GM12878 (cell line): ENCODE results near the gene EEF1A2.

Source experiments
- BHLHE40 ChIP-seq, 2 experiments: fragments of 450-650 bp in 1 of 2; IDR thresholded peaks; 2 replicates each; pipeline ENCODE4 v1.6.1; 2011 to 2017; ENCODE audit warnings: low read depth in 2 of 2, borderline replicate concordance in 1 of 2, improper control_type of control experiment in 1 of 2, low read length in 1 of 2, mild to moderate bottlenecking in 1 of 2
- CBX5 ChIP-seq: sonication (generic); IDR thresholded peaks from 2 replicates; pipeline ENCODE4 v1.6.1; 2016; ENCODE audit warnings: low read depth, moderate library complexity, mild to moderate bottlenecking, inconsistent platforms
- EZH2 ChIP-seq: IDR thresholded peaks from 2 replicates; pipeline ENCODE4 v1.6.1; 2012; ENCODE audit warnings: low read depth, mild to moderate bottlenecking, control low read depth, inconsistent platforms, low read length, borderline replicate concordance; ENCODE audit not compliant: control insufficient read depth
- POLR2AphosphoS5 ChIP-seq: IDR thresholded peaks from 2 replicates; pipeline ENCODE4 v1.6.1; 2011; ENCODE audit warnings: mild to moderate bottlenecking, low read length, inconsistent platforms
- TAF1 ChIP-seq: IDR thresholded peaks from 2 replicates; pipeline ENCODE4 v1.6.1; 2011; ENCODE audit warnings: mild to moderate bottlenecking, low read depth, low read length, borderline replicate concordance
- TF ChIP-seq, protein P1 (sequence below), 3 experiments: IDR thresholded peaks in 2 of 3; conservative IDR thresholded peaks in 1 of 3; 2 replicates each; pipeline ENCODE4 v1.5.1; 2011; ENCODE audit warnings: low read depth in 3 of 3, low read length in 3 of 3, mild to moderate bottlenecking in 3 of 3, control low read depth in 2 of 3, moderate library complexity in 2 of 3, inconsistent platforms in 1 of 3, mixed read lengths in 1 of 3; ENCODE audit not compliant: control insufficient read depth in 2 of 3, insufficient read depth in 1 of 3; ENCODE audit errors: extremely low read depth in 1 of 3

DNA sequence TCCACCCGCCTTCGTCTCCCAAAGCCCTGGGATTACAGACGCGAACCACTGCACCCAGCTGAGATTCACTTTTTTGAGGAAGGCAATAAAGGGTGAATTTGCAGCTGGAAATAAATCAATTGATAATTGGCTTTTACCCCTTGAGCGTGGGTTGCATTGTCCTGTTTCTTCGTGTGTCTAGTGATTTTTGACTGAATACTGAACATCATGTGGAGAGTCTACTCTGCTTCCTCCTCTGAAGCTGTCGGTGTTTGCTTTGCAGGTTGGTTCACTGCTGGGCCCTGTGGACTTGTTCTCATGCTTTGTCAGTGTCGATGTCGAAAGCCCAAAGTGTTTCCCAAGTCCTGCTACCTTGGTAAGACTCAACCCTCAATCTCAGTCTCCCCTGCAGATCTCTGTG is 5.8 kb upstream of the EEF1A2 start:
- TF ChIP-seq CBX5 (no peak), BHLHE40 (IDR thresholded peaks at IDR 0.05; ENCODE audit: borderline replicate concordance in 1 of 2, low read depth in 2 of 2, low read length in 1 of 2) (no peak), POLR2AphosphoS5 (no peak), EZH2 (no peak), TAF1 (no peak)
- TF ChIP-seq, protein P1, sequence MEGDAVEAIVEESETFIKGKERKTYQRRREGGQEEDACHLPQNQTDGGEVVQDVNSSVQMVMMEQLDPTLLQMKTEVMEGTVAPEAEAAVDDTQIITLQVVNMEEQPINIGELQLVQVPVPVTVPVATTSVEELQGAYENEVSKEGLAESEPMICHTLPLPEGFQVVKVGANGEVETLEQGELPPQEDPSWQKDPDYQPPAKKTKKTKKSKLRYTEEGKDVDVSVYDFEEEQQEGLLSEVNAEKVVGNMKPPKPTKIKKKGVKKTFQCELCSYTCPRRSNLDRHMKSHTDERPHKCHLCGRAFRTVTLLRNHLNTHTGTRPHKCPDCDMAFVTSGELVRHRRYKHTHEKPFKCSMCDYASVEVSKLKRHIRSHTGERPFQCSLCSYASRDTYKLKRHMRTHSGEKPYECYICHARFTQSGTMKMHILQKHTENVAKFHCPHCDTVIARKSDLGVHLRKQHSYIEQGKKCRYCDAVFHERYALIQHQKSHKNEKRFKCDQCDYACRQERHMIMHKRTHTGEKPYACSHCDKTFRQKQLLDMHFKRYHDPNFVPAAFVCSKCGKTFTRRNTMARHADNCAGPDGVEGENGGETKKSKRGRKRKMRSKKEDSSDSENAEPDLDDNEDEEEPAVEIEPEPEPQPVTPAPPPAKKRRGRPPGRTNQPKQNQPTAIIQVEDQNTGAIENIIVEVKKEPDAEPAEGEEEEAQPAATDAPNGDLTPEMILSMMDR (IDR thresholded peaks at IDR 0.05 in 2 of 3, conservative IDR thresholded peaks at IDR 0.05 in 1 of 3; ENCODE audit: control insufficient read depth in 2 of 3, extremely low read depth in 1 of 3, insufficient read depth in 1 of 3, low read depth in 3 of 3, low read length in 3 of 3), result no peak
